ENCODE results near the gene HIGD1A. TPM values are rescaled to one million over a fixed set of nuclear protein-coding genes. Genes with fewer than 3 reads are reported as not detected.

Gene HIGD1A
- polyA plus RNA-seq, 1 of the 3 experiments (the other 2 are of a cell fraction): 72.1 TPM

DNA sequence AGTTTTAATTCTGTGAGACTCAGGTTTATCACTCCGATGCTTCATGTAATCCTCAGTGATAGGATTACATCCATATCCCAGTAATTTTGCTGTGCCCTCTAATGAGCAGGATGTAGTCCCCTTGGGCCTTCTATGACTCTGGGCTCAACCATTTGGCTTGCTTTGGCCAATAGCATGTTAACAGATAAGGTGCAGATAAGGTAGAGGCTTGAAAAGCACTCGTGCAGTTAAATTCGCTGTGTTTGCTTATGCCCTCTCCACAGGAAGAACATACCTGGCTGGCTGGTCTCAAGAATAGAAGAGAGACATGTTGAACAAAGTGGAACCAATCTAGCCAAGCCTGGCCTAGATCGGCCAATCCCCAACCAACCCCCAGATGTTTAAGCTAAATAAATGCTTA is 51.3 kb downstream of the HIGD1A start:
- Histone ChIP-seq H3K9ac (no peak overlapping the region), H3K4me2 (no peak overlapping the region), H3K79me2 (ENCODE audit: insufficient read depth) (no peaks in the 10 kb centered on the region), H3K9me3 (no peaks in the 10 kb centered on the region), H3F3A (replicated peaks; ENCODE audit: insufficient read depth) (no peaks in the 10 kb centered on the region), H3K36me3 (replicated peaks in 1 of 2; ENCODE audit: control insufficient read depth in 1 of 2, insufficient read depth in 2 of 2, low read length in 1 of 2) (no peaks in the 10 kb centered on the region), H3K4me3 (ENCODE audit: low read depth in 2 of 2, low read length in 1 of 2) (no peak overlapping the region), H3K9me2 (no peaks in the 10 kb centered on the region), H4K20me1 (ENCODE audit: insufficient read depth) (no peaks in the 10 kb centered on the region), H3K27me3 (ENCODE audit: insufficient read depth) (no peaks in the 10 kb centered on the region), H2AFZ (ENCODE audit: low read depth) (no peak overlapping the region), H3K27ac (ENCODE audit: low read depth in 2 of 2, low read length in 1 of 2) (no peak overlapping the region), H3K4me1 (ENCODE audit: control insufficient read depth in 1 of 2, insufficient read depth in 2 of 2, low read depth in 1 of 2, low read length in 1 of 2) (no peaks in the 10 kb centered on the region)
- TF ChIP-seq RFX5 (IDR thresholded peaks at IDR 0.05; ENCODE audit: low read length) (no peak), YY1 (IDR thresholded peaks at IDR 0.05; ENCODE audit: low read depth) (no peak), FOXM1 (IDR thresholded peaks at IDR 0.05; ENCODE audit: low read depth) (no peak), EP300 (IDR thresholded peaks at IDR 0.05; ENCODE audit: borderline replicate concordance in 1 of 2, low read depth in 1 of 2, low read length in 1 of 2) (no peak), RAD21 (IDR thresholded peaks at IDR 0.05; ENCODE audit: low read length) (no peak), SMC3 (IDR thresholded peaks at IDR 0.05; ENCODE audit: low read depth, low read length) (no peak), RXRA (IDR thresholded peaks at IDR 0.05; ENCODE audit: borderline replicate concordance, low read depth) (no peak), RCOR1 (IDR thresholded peaks at IDR 0.05; ENCODE audit: low read length) (no peak), SIN3A (IDR thresholded peaks at IDR 0.05; ENCODE audit: borderline replicate concordance, low read depth, low read length) (no peak), USF2 (IDR thresholded peaks at IDR 0.05; ENCODE audit: borderline replicate concordance, low read depth, low read length) (no peak), PBX3 (IDR thresholded peaks at IDR 0.05) (no peak), ZBTB33 (IDR thresholded peaks at IDR 0.05; ENCODE audit: borderline replicate concordance, low read depth) (no peak), MXI1 (IDR thresholded peaks at IDR 0.05; ENCODE audit: low read depth, low read length) (no peak), ELF1 (IDR thresholded peaks at IDR 0.05) (no peak), EZH2phosphoT487 (IDR thresholded peaks at IDR 0.05; ENCODE audit: borderline replicate concordance, low read depth) (no peak), TEAD4 (IDR thresholded peaks at IDR 0.05; ENCODE audit: borderline replicate concordance, insufficient read depth) (no peak)
- TF ChIP-seq, protein P1, sequence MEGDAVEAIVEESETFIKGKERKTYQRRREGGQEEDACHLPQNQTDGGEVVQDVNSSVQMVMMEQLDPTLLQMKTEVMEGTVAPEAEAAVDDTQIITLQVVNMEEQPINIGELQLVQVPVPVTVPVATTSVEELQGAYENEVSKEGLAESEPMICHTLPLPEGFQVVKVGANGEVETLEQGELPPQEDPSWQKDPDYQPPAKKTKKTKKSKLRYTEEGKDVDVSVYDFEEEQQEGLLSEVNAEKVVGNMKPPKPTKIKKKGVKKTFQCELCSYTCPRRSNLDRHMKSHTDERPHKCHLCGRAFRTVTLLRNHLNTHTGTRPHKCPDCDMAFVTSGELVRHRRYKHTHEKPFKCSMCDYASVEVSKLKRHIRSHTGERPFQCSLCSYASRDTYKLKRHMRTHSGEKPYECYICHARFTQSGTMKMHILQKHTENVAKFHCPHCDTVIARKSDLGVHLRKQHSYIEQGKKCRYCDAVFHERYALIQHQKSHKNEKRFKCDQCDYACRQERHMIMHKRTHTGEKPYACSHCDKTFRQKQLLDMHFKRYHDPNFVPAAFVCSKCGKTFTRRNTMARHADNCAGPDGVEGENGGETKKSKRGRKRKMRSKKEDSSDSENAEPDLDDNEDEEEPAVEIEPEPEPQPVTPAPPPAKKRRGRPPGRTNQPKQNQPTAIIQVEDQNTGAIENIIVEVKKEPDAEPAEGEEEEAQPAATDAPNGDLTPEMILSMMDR (IDR thresholded peaks at IDR 0.05): no peak
- TF ChIP-seq, protein P2, sequence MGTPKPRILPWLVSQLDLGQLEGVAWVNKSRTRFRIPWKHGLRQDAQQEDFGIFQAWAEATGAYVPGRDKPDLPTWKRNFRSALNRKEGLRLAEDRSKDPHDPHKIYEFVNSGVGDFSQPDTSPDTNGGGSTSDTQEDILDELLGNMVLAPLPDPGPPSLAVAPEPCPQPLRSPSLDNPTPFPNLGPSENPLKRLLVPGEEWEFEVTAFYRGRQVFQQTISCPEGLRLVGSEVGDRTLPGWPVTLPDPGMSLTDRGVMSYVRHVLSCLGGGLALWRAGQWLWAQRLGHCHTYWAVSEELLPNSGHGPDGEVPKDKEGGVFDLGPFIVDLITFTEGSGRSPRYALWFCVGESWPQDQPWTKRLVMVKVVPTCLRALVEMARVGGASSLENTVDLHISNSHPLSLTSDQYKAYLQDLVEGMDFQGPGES (IDR thresholded peaks at IDR 0.05; ENCODE audit: low read depth, low read length): no peak
- TF ChIP-seq, protein P3, sequence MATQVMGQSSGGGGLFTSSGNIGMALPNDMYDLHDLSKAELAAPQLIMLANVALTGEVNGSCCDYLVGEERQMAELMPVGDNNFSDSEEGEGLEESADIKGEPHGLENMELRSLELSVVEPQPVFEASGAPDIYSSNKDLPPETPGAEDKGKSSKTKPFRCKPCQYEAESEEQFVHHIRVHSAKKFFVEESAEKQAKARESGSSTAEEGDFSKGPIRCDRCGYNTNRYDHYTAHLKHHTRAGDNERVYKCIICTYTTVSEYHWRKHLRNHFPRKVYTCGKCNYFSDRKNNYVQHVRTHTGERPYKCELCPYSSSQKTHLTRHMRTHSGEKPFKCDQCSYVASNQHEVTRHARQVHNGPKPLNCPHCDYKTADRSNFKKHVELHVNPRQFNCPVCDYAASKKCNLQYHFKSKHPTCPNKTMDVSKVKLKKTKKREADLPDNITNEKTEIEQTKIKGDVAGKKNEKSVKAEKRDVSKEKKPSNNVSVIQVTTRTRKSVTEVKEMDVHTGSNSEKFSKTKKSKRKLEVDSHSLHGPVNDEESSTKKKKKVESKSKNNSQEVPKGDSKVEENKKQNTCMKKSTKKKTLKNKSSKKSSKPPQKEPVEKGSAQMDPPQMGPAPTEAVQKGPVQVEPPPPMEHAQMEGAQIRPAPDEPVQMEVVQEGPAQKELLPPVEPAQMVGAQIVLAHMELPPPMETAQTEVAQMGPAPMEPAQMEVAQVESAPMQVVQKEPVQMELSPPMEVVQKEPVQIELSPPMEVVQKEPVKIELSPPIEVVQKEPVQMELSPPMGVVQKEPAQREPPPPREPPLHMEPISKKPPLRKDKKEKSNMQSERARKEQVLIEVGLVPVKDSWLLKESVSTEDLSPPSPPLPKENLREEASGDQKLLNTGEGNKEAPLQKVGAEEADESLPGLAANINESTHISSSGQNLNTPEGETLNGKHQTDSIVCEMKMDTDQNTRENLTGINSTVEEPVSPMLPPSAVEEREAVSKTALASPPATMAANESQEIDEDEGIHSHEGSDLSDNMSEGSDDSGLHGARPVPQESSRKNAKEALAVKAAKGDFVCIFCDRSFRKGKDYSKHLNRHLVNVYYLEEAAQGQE (IDR thresholded peaks at IDR 0.05; ENCODE audit: low read depth, low read length): no peak
- 76% methylated on average over 4 of the region's 4 CpGs for WGBS (ENCODE audit: low lambda C conversion rate)
- ChIA-PET CTCF (interaction anchor here (1.9 to 10.3 kb wide), 2 partner anchors 10 to 27 kb away, joined by 4 to 92 read pairs; no protein-coding TSS in a partner anchor), POLR2A (no interaction called here)
- DNase-seq: no peak

Data from SK-N-SH (cell line).